Kidney (tissue), 14 donors: ENCODE data around the gene AEN. TPM values are rescaled to one million over a fixed set of nuclear protein-coding genes. Genes with fewer than 3 reads are reported as not detected.

Experiments
- DNase-seq, 5 donors: peaks; one replicate each; pipeline ENCODE4 v3.0.0-alpha.2; 2013 to 2020
- FAIRE-seq: peaks from 2 replicates; lab custom pipeline; 2012; peaks lifted over from hg19 to GRCh38; lab: Jason Lieb, UNC
- H3K27ac ChIP-seq, 2 donors: one replicate each; pipeline ENCODE4 v1.7.0; 2013; ENCODE audit warnings: low read depth in 2 of 2, low read length in 2 of 2, inconsistent platforms in 1 of 2
- H3K27me3 ChIP-seq: one replicate; pipeline ENCODE4 v1.7.1; 2013; ENCODE audit warnings: low read length, inconsistent platforms; ENCODE audit not compliant: control insufficient read depth, insufficient read depth
- H3K36me3 ChIP-seq, 3 donors: one replicate each; pipeline versions ENCODE4 v1.7.0 to v1.7.1; 2013; ENCODE audit warnings: low read length in 3 of 3, control low read depth in 1 of 3, inconsistent platforms in 1 of 3; ENCODE audit not compliant: insufficient read depth in 3 of 3, control insufficient read depth in 2 of 3
- H3K4me1 ChIP-seq, 3 donors: one replicate each; pipeline versions ENCODE4 v1.7.0 to v1.7.1; 2013; ENCODE audit warnings: low read length in 3 of 3, inconsistent platforms in 1 of 3, low read depth in 1 of 3; ENCODE audit not compliant: control insufficient read depth in 2 of 3, insufficient read depth in 2 of 3
- H3K4me3 ChIP-seq, 3 donors: one replicate each; pipeline versions ENCODE4 v1.7.0 to v1.8.1; 2013; ENCODE audit warnings: low read length in 3 of 3, control low read depth in 1 of 3, inconsistent platforms in 1 of 3
- H3K9ac ChIP-seq, 3 donors: one replicate each; pipeline versions ENCODE4 v1.7.0 to v1.7.1; 2013; ENCODE audit warnings: low read length in 3 of 3, control low read depth in 1 of 3, inconsistent platforms in 1 of 3
- H3K9me3 ChIP-seq, 3 donors: one replicate each; pipeline versions ENCODE4 v1.7.0 to v1.7.1; 2013; ENCODE audit warnings: low read length in 3 of 3, control low read depth in 1 of 3, inconsistent platforms in 1 of 3; ENCODE audit not compliant: control insufficient read depth in 2 of 3, insufficient read depth in 1 of 3
- CTCF ChIP-seq: IDR thresholded peaks from 3 replicates; pipeline ENCODE4 v1.5.1; 2012; ENCODE audit warnings: mild to moderate bottlenecking, moderate library complexity, borderline replicate concordance; ENCODE audit not compliant: insufficient read depth; ENCODE audit errors: extremely low read depth
- intact Hi-C: fragments of 100-400 bp; cut with DNase I; formaldehyde crosslinking; loops from one replicate; pipeline ENCODE4 v1.11.1; 2022
- polyA plus RNA-seq: library from polyadenylated mRNA; stranded (reverse); fragments of 350-450 nt; fragmentation: Illumina TruSeq; extraction: RNeasy Lipid Tissue Mini Kit (QIAGEN cat#74804); gene quantifications from one replicate; pipeline ENCODE4 v1.2.3, GENCODE V29; 2014; ENCODE audit warnings: low read depth, low replicate concordance; ENCODE audit not compliant: insufficient read depth
- total RNA-seq: library from RNA; stranded (reverse); fragmentation: NEBNext Ultra II Directional; extraction: Animal tissue kit (Norgen Biotek cat#: 25700); gene quantifications from one replicate; pipeline ENCODE4 v1.2.1, GENCODE V29; 2021
- donor health status: control.
- donor health status: control.
- donor health status: control.
- donor health status: control.
- donor health status: control.
- donor health status: DM: yes; HTN: yes; CAD: no.
- donor health status: Normal renal cell carcinoma (clear cell type).

AEN gene
- total and polyA plus RNA-seq, 2 donors from 2014 or later, result 6.2 to 17.4 TPM

GRCh38 chr15:88650556-88650955 is 29.4 kb downstream of the AEN start:
- intact Hi-C loops, result loop anchor here (10.0 kb wide), 1 partner anchor 184 kb away; no protein-coding TSS in a partner anchor
- H3K27ac ChIP-seq, result no peak overlapping the region
- no peak for TF ChIP-seq CTCF
- H3K4me1 ChIP-seq, result peaks cover 0 to 5% (median 0%) of the 10 kb centered on the region in 3 donors
- H3K27me3 ChIP-seq, result no peaks in the 10 kb centered on the region
- no peaks in the 10 kb centered on the region for H3K36me3 ChIP-seq
- H3K4me3 ChIP-seq, result no peak overlapping the region
- H3K9me3 ChIP-seq, result no peaks in the 10 kb centered on the region
- H3K9ac ChIP-seq, result no peak overlapping the region
- DNase-seq, result no peak
- no peak for FAIRE-seq

- no peak for FAIRE-seq
- intact Hi-C loops, result loop anchor here (10.0 kb wide), 1 partner anchor 184 kb away; no protein-coding TSS in a partner anchor
Measured at GRCh38 chr15:88651136-88651732, 30.1 kb downstream of the AEN start.

GRCh38 chr15:88651971-88652370 is 30.8 kb downstream of the AEN start:
- DNase-seq, result peak in 1 of 5 donors; percentile 69
- Histone ChIP-seq H3K9me3 (no peaks in the 10 kb centered on the region), H3K36me3 (no peaks in the 10 kb centered on the region), H3K4me3 (no peak overlapping the region), H3K27ac (no peak overlapping the region), H3K9ac (no peak overlapping the region), H3K27me3 (no peaks in the 10 kb centered on the region), H3K4me1 (peaks cover 0 to 5% (median 0%) of the 10 kb centered on the region in 3 donors)
- no peak for TF ChIP-seq CTCF
- no peak for FAIRE-seq
- intact Hi-C loops, result loop anchor here (10.0 kb wide), 1 partner anchor 183 kb away; no protein-coding TSS in a partner anchor

More at GRCh38 chr15:88651136-88651732, 30.1 kb downstream of the AEN start:
- H3K27ac ChIP-seq, result no peak overlapping the region
- H3K9me3 ChIP-seq, result no peaks in the 10 kb centered on the region
- H3K4me1 ChIP-seq, result peaks cover 0 to 5% (median 0%) of the 10 kb centered on the region in 3 donors
- DNase-seq, result peak in 2 of 5 donors; percentile 45 to 83
- no peak overlapping the region for H3K9ac ChIP-seq
- no peaks in the 10 kb centered on the region for H3K36me3 ChIP-seq
- H3K4me3 ChIP-seq, result no peak overlapping the region
- H3K27me3 ChIP-seq, result no peaks in the 10 kb centered on the region
- TF ChIP-seq CTCF, result no peak
